Liver (tissue), 9 donors: Measurements from ENCODE around the gene RPL26. TPM values are rescaled to one million over a fixed set of nuclear protein-coding genes. Genes with fewer than 3 reads are reported as not detected.

ENCODE experiments used
- DNase-seq: peaks from one replicate; pipeline ENCODE4 v3.0.0-alpha.2; 2017; ENCODE audit warnings: low spot score
- H3K27ac ChIP-seq, 2 donors: one replicate each; pipeline ENCODE4 v1.7.0; 2013; ENCODE audit warnings: inconsistent platforms in 2 of 2, low read length in 2 of 2, control low read depth in 1 of 2, low read depth in 1 of 2, mild to moderate bottlenecking in 1 of 2
- H3K27me3 ChIP-seq, 4 donors: one replicate each; pipeline versions ENCODE4 v1.6.1 to v1.7.0; 2013; ENCODE audit warnings: low read length in 3 of 4, inconsistent platforms in 1 of 4, mild to moderate bottlenecking in 1 of 4, moderate library complexity in 1 of 4; ENCODE audit not compliant: control insufficient read depth in 4 of 4, insufficient read depth in 4 of 4
- H3K36me3 ChIP-seq, 4 donors: one replicate each; pipeline versions ENCODE4 v1.6.1 to v1.7.0; 2013; ENCODE audit warnings: low read length in 3 of 4, mild to moderate bottlenecking in 3 of 4, low read depth in 1 of 4, moderate library complexity in 1 of 4; ENCODE audit not compliant: control insufficient read depth in 4 of 4, insufficient read depth in 3 of 4
- H3K4me1 ChIP-seq, 4 donors: one replicate each; pipeline versions ENCODE4 v1.6.1 to v1.7.0; 2013; ENCODE audit warnings: low read length in 3 of 4, mild to moderate bottlenecking in 3 of 4, moderate library complexity in 1 of 4; ENCODE audit not compliant: control insufficient read depth in 4 of 4, insufficient read depth in 4 of 4
- H3K4me3 ChIP-seq, 3 donors: one replicate each; pipeline versions ENCODE4 v1.6.1 to v1.7.0; 2013; ENCODE audit warnings: low read length in 3 of 3, control low read depth in 1 of 3, low read depth in 1 of 3, mild to moderate bottlenecking in 1 of 3
- H3K9ac ChIP-seq, 2 donors: one replicate each; pipeline ENCODE4 v1.7.0; 2013; ENCODE audit warnings: low read length in 2 of 2, mild to moderate bottlenecking in 2 of 2, moderate library complexity in 2 of 2, control low read depth in 1 of 2, low read depth in 1 of 2
- H3K9me3 ChIP-seq, 4 donors: one replicate each; pipeline versions ENCODE4 v1.6.1 to v1.7.0; 2013; ENCODE audit warnings: low read length in 3 of 4; ENCODE audit not compliant: control insufficient read depth in 4 of 4
- ATF3 ChIP-seq: IDR thresholded peaks from 2 replicates; pipeline ENCODE4 v1.6.1; 2016; ENCODE audit warnings: antibody characterized with exemption
- CTCF ChIP-seq: fragments of 150-350 bp; IDR thresholded peaks from 2 replicates; pipeline ENCODE4 v1.5.1; 2017; ENCODE audit warnings: improper control_type of control experiment, low read depth, low read length; ENCODE audit not compliant: missing input control
- EGR1 ChIP-seq, 2 donors: IDR thresholded peaks; 2 replicates each; pipeline ENCODE4 v1.6.1; 2016 to 2018; ENCODE audit warnings: antibody characterized with exemption in 2 of 2, low read depth in 2 of 2
- FOXA1 ChIP-seq: IDR thresholded peaks from 2 replicates; pipeline ENCODE4 v1.6.1; 2016; ENCODE audit warnings: antibody characterized with exemption
- FOXA2 ChIP-seq: IDR thresholded peaks from 2 replicates; pipeline ENCODE4 v1.6.1; 2016; ENCODE audit warnings: antibody characterized with exemption
- GABPA ChIP-seq, 2 donors: IDR thresholded peaks in 1 of 2; conservative IDR thresholded peaks in 1 of 2; 2 replicates each; pipeline ENCODE4 v1.6.1; 2016; ENCODE audit warnings: antibody characterized with exemption in 2 of 2, mild to moderate bottlenecking in 1 of 2, moderate library complexity in 1 of 2
- HNF4A ChIP-seq, 2 donors: conservative IDR thresholded peaks; 2 replicates each; pipeline ENCODE4 v1.6.1; 2016; ENCODE audit warnings: antibody characterized with exemption in 2 of 2, mild to moderate bottlenecking in 2 of 2
- HNF4G ChIP-seq: IDR thresholded peaks from 2 replicates; pipeline ENCODE4 v1.6.1; 2016; ENCODE audit warnings: antibody characterized with exemption
- JUND ChIP-seq, 2 donors: IDR thresholded peaks; 2 replicates each; pipeline ENCODE4 v1.6.1; 2016; ENCODE audit warnings: antibody characterized with exemption in 2 of 2
- MAX ChIP-seq: IDR thresholded peaks from 2 replicates; pipeline ENCODE4 v1.6.1; 2016; ENCODE audit warnings: antibody characterized with exemption
- NR2F2 ChIP-seq: IDR thresholded peaks from 2 replicates; pipeline ENCODE4 v1.6.1; 2016; ENCODE audit warnings: antibody characterized with exemption
- RAD21 ChIP-seq, 2 donors: IDR thresholded peaks; 2 replicates each; pipeline ENCODE4 v1.6.1; 2016; ENCODE audit warnings: antibody characterized with exemption in 2 of 2, mild to moderate bottlenecking in 2 of 2
- REST ChIP-seq: IDR thresholded peaks from 2 replicates; pipeline ENCODE4 v1.6.1; 2016; ENCODE audit warnings: antibody characterized with exemption, mild to moderate bottlenecking
- RXRA ChIP-seq, 2 donors: IDR thresholded peaks; 2 replicates each; pipeline ENCODE4 v1.6.1; 2017 to 2018; ENCODE audit warnings: antibody characterized with exemption in 2 of 2, mild to moderate bottlenecking in 1 of 2
- SP1 ChIP-seq: IDR thresholded peaks from 2 replicates; pipeline ENCODE4 v1.6.1; 2018; ENCODE audit warnings: antibody characterized with exemption, mild to moderate bottlenecking
- TAF1 ChIP-seq: conservative IDR thresholded peaks from 2 replicates; pipeline ENCODE4 v1.6.1; 2016; ENCODE audit warnings: antibody characterized with exemption, mild to moderate bottlenecking
- YY1 ChIP-seq: IDR thresholded peaks from 2 replicates; pipeline ENCODE4 v1.6.1; 2016; ENCODE audit warnings: antibody characterized with exemption, mild to moderate bottlenecking
- ZBTB33 ChIP-seq: IDR thresholded peaks from 2 replicates; pipeline ENCODE4 v1.6.1; 2016; ENCODE audit warnings: antibody characterized with exemption
- WGBS: extraction: QIAGEN DNeasy Blood & Tissue Kit; methylation state at CpG from one replicate; pipeline ENCODE4 v1.1.7; 2013; 5-methylcytosine and 5-hydroxymethylcytosine counted together
- polyA plus RNA-seq, 2 donors: library from polyadenylated mRNA; stranded (reverse) in 1 of 2; unstranded in 1 of 2; fragments of 200-250 nt in 1 of 2; fragments of >200 nt in 1 of 2; fragmentation: Nextera tagmentation in 1 of 2; extraction: Ambion mirVana in 1 of 2; gene quantifications; one replicate each; pipeline versions ENCODE4 v1.2.1 to v1.2.3, GENCODE V29; 2013 to 2015
- total RNA-seq, 2 donors: library from RNA; depleted of rRNA; stranded (reverse); fragments of >200 nt; gene quantifications; one replicate each; pipeline ENCODE4 v1.2.3, GENCODE V29; 2014
- donor health status: healthy.
- donor health status: healthy.
- donor health status: healthy.
- donor health status: healthy.
- donor health status: healthy.

The RPL26 gene
- total and polyA plus RNA-seq, 4 donors: 309 to 1,192 (median 1,053) TPM

GRCh38 chr17:8417806-8418205, 34.8 kb upstream of the RPL26 start:
- Histone ChIP-seq H3K4me1 (peaks cover 5 to 45% (median 39%) of the 10 kb centered on the region in 4 donors), H3K27me3 (no peaks in the 10 kb centered on the region), H3K36me3 (no peaks in the 10 kb centered on the region), H3K27ac (peak overlapping the region; percentile 44 to 66), H3K9me3 (no peaks in the 10 kb centered on the region), H3K9ac (peak overlapping the region in 1 of 2 donors; percentile 31), H3K4me3 (no peak overlapping the region)
- 45% methylated on average over 4 of the region's 4 CpGs for WGBS
- peak in 1 of 2 donors; percentile 15 for TF ChIP-seq RAD21 (IDR thresholded peaks at IDR 0.05)
- TF ChIP-seq HNF4A (conservative IDR thresholded peaks at IDR 0.05): peak; percentile 52 to 54
- peak; percentile 18 to 35 for TF ChIP-seq RXRA (IDR thresholded peaks at IDR 0.05)
- no peak for TF ChIP-seq REST
- peak; percentile 47 for TF ChIP-seq FOXA2
- no peak for DNase-seq

GRCh38 chr17:8413938-8414337, 30.9 kb upstream of the RPL26 start:
- H3K36me3 ChIP-seq: no peaks in the 10 kb centered on the region
- no peak for DNase-seq
- H3K9me3 ChIP-seq: no peaks in the 10 kb centered on the region
- peaks cover 5 to 22% (median 20%) of the 10 kb centered on the region in 4 donors for H3K4me1 ChIP-seq
- no peak overlapping the region for H3K4me3 ChIP-seq
- H3K27ac ChIP-seq: no peak overlapping the region
- TF ChIP-seq HNF4A (conservative IDR thresholded peaks at IDR 0.05) (no peak), CTCF (no peak), REST (no peak), RXRA (IDR thresholded peaks at IDR 0.05) (no peak), YY1 (no peak), FOXA2 (no peak), SP1 (no peak), GABPA (IDR thresholded peaks at IDR 0.05 in 1 of 2, conservative IDR thresholded peaks at IDR 0.05 in 1 of 2) (no peak), MAX (no peak), ATF3 (no peak), HNF4G (no peak), JUND (IDR thresholded peaks at IDR 0.05) (no peak), NR2F2 (no peak), TAF1 (no peak), EGR1 (IDR thresholded peaks at IDR 0.05; ENCODE audit: low read depth in 2 of 2) (no peak), RAD21 (IDR thresholded peaks at IDR 0.05) (no peak), ZBTB33 (no peak), FOXA1 (no peak)
- no peaks in the 10 kb centered on the region for H3K27me3 ChIP-seq
- no peak overlapping the region for H3K9ac ChIP-seq
